GM20000 (cell line): ENCODE measurements around the gene SENP1.

Source experiments
- DNase-seq: peaks from one replicate; pipeline ENCODE4 v3.0.0; 2012; ENCODE audit warnings: low spot score
- TF ChIP-seq, protein P1 (sequence below): IDR thresholded peaks from 2 replicates; pipeline ENCODE4 v1.5.1; 2012; ENCODE audit warnings: mild to moderate bottlenecking, control low read depth; ENCODE audit errors: extremely low read depth, missing control alignments

Gene SENP1

DNA sequence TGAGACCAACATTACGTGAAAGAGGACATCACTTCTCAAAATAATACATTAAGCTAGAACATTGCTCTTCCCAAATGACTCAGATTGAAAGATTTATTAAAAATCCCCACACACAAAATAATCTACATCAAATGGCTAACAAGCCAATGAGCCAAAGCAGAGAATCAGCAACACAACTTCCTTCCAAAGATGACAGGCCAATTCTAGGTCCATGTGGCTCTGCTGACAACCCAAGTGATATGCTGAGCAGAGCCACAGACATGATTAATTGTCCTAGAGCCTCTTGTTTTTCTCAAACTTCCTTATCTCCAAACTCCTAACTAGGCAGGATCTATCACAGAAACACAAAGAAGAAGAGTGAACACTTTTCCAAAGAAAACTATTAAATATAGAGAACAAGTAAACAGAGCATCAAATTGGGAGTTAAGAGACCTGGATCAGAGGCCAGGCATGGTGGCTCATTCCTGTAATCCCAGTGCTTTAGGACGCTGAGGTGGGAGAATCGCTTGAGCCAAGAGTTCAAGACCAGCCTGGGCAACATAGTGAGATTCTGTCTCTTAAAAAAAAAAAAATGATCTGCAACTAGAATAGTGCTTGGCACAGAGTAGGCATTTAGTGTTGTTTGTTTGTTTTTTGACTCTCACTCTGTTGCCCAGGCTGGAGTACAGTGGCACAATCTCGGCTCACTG is 38.5 kb downstream of the SENP1 start:
- DNase-seq, result peak; percentile 25
- TF ChIP-seq, protein P1, sequence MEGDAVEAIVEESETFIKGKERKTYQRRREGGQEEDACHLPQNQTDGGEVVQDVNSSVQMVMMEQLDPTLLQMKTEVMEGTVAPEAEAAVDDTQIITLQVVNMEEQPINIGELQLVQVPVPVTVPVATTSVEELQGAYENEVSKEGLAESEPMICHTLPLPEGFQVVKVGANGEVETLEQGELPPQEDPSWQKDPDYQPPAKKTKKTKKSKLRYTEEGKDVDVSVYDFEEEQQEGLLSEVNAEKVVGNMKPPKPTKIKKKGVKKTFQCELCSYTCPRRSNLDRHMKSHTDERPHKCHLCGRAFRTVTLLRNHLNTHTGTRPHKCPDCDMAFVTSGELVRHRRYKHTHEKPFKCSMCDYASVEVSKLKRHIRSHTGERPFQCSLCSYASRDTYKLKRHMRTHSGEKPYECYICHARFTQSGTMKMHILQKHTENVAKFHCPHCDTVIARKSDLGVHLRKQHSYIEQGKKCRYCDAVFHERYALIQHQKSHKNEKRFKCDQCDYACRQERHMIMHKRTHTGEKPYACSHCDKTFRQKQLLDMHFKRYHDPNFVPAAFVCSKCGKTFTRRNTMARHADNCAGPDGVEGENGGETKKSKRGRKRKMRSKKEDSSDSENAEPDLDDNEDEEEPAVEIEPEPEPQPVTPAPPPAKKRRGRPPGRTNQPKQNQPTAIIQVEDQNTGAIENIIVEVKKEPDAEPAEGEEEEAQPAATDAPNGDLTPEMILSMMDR, result no peak

DNA sequence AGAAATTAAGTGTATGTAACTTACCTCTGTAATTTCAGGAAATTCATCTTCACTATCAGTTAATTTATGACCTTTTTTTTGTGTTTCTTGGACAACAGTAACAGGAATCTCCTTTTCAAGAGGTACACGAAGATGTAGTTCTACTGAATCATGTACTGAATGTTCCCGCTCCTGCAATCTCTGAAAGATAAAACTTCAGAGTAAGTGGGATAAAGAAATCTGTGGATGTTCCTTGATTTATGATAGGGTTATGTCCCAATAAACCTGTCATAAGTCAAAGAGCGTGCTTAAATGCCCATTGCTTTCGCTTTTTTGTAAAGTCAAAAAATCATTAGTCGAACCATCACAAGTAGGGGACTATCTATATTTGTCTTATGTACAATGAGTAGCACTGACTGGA is 40.8 kb downstream of the SENP1 start:
- TF ChIP-seq, protein P1, result no peak
- no peak for DNase-seq

DNA sequence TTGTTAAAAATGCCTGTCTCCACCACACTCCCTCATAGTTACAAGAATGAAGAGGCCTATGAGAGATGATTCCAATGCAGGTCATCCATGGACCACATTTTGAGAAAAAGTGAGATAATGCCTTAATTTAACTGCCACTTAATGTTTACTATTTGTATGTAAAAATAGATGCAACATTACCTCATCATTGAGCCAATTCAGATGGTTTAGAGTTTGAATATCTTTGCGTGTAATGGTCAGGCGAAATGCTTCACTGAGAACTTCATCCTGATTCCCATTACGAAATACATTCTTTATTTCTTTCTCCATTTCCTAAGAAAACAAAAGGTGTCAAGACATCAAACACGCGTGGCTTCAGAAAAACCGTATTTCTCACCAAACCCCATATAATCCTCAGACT is 42.3 kb downstream of the SENP1 start:
- TF ChIP-seq, protein P1, result no peak
- DNase-seq, result no peak

DNA sequence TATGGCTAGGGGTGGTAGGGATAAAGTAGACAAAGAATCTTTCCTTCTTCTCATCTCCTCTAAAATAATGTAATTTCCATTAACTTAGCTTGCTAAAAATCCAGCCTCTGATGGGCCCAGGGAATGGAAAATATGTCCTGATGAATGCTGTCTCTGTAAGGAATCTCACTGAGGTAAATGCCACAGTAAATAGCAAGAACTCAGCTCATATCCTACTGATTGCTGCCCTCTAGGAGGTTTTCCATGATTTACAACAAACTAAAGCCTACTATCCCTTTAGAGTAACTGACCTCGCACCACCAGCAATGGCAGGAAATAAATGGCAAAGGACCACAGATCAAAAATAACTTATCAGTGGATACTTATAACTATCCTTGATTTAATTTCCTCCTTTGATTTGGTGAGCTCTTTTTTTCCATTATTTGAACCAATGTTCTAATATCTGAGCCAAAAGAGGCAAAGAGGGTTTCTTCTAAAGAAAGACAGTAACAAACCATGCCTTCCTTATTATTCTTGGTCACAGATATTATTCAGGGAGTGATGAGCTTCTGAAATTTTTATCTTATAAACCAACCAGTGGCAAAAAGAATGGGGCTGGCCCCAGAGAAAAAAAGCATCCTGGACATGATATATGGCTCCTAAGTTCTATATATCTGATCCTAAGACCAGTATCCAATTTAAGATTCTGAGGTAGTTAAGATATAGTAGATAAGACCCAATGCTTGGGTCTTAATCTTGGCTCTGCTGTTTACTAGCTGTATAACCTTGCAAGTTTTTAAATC is 43.8 kb downstream of the SENP1 start:
- TF ChIP-seq, protein P1, result no peak

DNA sequence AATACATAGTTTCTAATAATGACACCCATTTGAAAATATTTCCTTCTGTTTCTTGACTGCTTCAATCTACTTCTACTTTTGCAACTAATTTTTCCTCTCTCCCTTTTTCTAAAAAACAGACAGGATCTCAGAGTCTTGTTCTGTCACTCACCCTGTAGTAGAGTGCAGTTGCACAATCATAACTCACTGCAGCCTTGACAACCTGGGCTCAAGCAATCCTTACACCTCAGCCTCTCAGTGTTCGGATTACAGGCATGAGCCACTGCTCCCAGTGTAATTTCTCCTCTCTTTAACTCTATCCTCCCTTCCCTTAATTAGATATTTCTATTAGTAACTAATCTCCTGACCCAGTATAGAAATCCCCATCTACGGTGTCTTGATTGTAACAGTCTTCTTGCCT is 45.4 kb downstream of the SENP1 start:
- no peak for DNase-seq
- TF ChIP-seq, protein P1, result no peak

More for the DNA sequence above, 43.8 kb downstream of the SENP1 start:
- DNase-seq, result no peak

DNA sequence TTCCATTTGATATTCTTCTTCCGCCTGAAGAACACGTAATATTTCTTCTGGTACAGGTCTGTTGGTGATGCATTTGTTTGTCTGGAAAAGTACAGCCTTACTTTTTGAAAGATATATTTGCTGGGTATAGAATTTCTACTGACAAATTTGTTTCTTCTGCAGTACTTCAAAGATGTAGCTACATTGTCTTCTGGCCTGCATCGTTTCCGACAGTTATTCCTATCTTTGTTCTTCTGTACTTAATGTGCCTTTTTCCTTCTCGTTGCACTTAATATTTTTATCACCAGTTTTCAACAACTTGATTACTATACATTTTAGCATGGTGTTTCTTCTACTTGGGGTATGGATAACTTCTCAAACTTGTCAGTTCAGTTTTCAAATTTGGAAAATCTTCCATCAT is 47.1 kb downstream of the SENP1 start:
- no peak for DNase-seq
- TF ChIP-seq, protein P1, result no peak
